ENCODE measurements around the gene ARFGEF3. TPM values are rescaled to one million over a fixed set of nuclear protein-coding genes. Genes with fewer than 3 reads are reported as not detected.

The ARFGEF3 gene
- total RNA-seq, 1 donor from 2014 or later = 1.9 TPM

DNA sequence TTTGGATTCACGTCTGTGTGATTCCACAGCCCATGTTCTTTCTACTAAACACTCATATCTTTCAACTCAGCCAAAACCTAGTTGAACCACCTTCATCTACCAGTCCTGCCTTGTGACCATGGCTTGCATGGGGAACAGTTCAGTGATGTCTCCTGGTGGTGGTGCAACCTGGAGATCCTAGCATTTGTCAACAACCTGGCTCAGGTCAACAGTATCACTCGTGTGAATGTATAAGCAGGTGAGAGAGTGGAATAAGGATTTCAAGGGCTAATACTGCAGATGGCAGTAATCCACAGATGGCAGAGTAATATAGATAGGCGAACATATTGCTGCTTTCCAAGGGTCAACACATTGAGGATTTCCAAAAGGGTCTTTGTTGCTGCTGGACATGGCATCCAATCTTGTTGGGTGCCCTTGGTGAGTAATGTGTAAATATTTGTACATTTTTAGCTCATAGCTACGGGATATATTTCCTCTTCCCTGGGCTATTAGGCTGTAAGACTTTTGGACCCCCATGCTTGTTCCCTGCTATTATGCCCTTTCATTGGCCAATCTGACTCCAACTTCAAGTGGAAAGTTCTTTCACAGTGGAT, 43.1 kb downstream of the ARFGEF3 start:
- no peaks in the 10 kb centered on the region for H3K4me1 Mint-ChIP-seq (ENCODE audit: low read depth, unreplicated experiment)
- Histone ChIP-seq H3K9me3 (ENCODE audit: insufficient read depth, low read depth, low read length) (no peaks in the 10 kb centered on the region), H3K79me2 (ENCODE audit: insufficient read depth, low read length) (no peaks in the 10 kb centered on the region), H3K27me3 (ENCODE audit: insufficient read depth, low read length) (no peaks in the 10 kb centered on the region), H3K9ac (ENCODE audit: low read length) (no peak overlapping the region), H2AFZ (ENCODE audit: low read depth, low read length) (no peak overlapping the region), H3K4me1 (ENCODE audit: insufficient read depth, low read length) (no peaks in the 10 kb centered on the region), H3K4me2 (ENCODE audit: low read length) (no peak overlapping the region), H3K36me3 (ENCODE audit: insufficient read depth, low read length) (no peaks in the 10 kb centered on the region), H3K27ac (ENCODE audit: low read depth, low read length) (no peak overlapping the region), H3K4me3 (ENCODE audit: insufficient read depth, low read depth, low read length) (no peak overlapping the region), H4K20me1 (ENCODE audit: insufficient read depth, low read length) (no peaks in the 10 kb centered on the region)
- H3K9me3 Mint-ChIP-seq (ENCODE audit: unreplicated experiment) = peaks cover 3% of the 10 kb centered on the region
- DNase-seq (ENCODE audit: low read depth) (no peak), FAIRE-seq (no peak)
- TF ChIP-seq, protein P1, sequence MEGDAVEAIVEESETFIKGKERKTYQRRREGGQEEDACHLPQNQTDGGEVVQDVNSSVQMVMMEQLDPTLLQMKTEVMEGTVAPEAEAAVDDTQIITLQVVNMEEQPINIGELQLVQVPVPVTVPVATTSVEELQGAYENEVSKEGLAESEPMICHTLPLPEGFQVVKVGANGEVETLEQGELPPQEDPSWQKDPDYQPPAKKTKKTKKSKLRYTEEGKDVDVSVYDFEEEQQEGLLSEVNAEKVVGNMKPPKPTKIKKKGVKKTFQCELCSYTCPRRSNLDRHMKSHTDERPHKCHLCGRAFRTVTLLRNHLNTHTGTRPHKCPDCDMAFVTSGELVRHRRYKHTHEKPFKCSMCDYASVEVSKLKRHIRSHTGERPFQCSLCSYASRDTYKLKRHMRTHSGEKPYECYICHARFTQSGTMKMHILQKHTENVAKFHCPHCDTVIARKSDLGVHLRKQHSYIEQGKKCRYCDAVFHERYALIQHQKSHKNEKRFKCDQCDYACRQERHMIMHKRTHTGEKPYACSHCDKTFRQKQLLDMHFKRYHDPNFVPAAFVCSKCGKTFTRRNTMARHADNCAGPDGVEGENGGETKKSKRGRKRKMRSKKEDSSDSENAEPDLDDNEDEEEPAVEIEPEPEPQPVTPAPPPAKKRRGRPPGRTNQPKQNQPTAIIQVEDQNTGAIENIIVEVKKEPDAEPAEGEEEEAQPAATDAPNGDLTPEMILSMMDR (IDR thresholded peaks at IDR 0.05; ENCODE audit: insufficient read depth, low read depth, low read length) = no peak
- TF ChIP-seq EZH2 (IDR thresholded peaks at IDR 0.05; ENCODE audit: insufficient read depth, low read length) = no peak
- H3K4me3 Mint-ChIP-seq (ENCODE audit: unreplicated experiment) = no peak overlapping the region
- H3K36me3 Mint-ChIP-seq (ENCODE audit: low read depth, unreplicated experiment) = peaks cover 2% of the 10 kb centered on the region
- no peaks in the 10 kb centered on the region for H3K27me3 Mint-ChIP-seq (ENCODE audit: low read depth, unreplicated experiment)
- no peak overlapping the region for H3K27ac Mint-ChIP-seq (ENCODE audit: unreplicated experiment)

- H3K9me3 ChIP-seq (ENCODE audit: insufficient read depth, low read depth, low read length) = no peaks in the 10 kb centered on the region
- no peak overlapping the region for H3K4me2 ChIP-seq (ENCODE audit: low read length)
- H3K4me1 ChIP-seq (ENCODE audit: insufficient read depth, low read length) = no peaks in the 10 kb centered on the region
- no peaks in the 10 kb centered on the region for H3K4me1 Mint-ChIP-seq (ENCODE audit: low read depth, unreplicated experiment)
- H3K36me3 Mint-ChIP-seq (ENCODE audit: low read depth, unreplicated experiment) = no peaks in the 10 kb centered on the region
- H3K9me3 Mint-ChIP-seq (ENCODE audit: unreplicated experiment) = peaks cover 3% of the 10 kb centered on the region
- no peaks in the 10 kb centered on the region for H3K27me3 ChIP-seq (ENCODE audit: insufficient read depth, low read length)
- H3K36me3 ChIP-seq (ENCODE audit: insufficient read depth, low read length) = no peaks in the 10 kb centered on the region
- H3K4me3 Mint-ChIP-seq (ENCODE audit: unreplicated experiment) = no peak overlapping the region
- H4K20me1 ChIP-seq (ENCODE audit: insufficient read depth, low read length) = no peaks in the 10 kb centered on the region
- H2AFZ ChIP-seq (ENCODE audit: low read depth, low read length) = no peak overlapping the region
- no peaks in the 10 kb centered on the region for H3K79me2 ChIP-seq (ENCODE audit: insufficient read depth, low read length)
- H3K27ac Mint-ChIP-seq (ENCODE audit: unreplicated experiment) = no peak overlapping the region
- DNase-seq (ENCODE audit: low read depth) = no peak
- no peak overlapping the region for H3K4me3 ChIP-seq (ENCODE audit: insufficient read depth, low read depth, low read length)
- no peak for TF ChIP-seq EZH2 (IDR thresholded peaks at IDR 0.05; ENCODE audit: insufficient read depth, low read length)
- TF ChIP-seq, protein P1 (IDR thresholded peaks at IDR 0.05; ENCODE audit: insufficient read depth, low read depth, low read length) = no peak
- H3K27me3 Mint-ChIP-seq (ENCODE audit: low read depth, unreplicated experiment) = no peaks in the 10 kb centered on the region
- H3K9ac ChIP-seq (ENCODE audit: low read length) = no peak overlapping the region
- H3K27ac ChIP-seq (ENCODE audit: low read depth, low read length) = no peak overlapping the region
- FAIRE-seq = no peak
Observed at GRCh38 chr6:138205437-138206094, 43.8 kb downstream of the ARFGEF3 start.

DNA sequence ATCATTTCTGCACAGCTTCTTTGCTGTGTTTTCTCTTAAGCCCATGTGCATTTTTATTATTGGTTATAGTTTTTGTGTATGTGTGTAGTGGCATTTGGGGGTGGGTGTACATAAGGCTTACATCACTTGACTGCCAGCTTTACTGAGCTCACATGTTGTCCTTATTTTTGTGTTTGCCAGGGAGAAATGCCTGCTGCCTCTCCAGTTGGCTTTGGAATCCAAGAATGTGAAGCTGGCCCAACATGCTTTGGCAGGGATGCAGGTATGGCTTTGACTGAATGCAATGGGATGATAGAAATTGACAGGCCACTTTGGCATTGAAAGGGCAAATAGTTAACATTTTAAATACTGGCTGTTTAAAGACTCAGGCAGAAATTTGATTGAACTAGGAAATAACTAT, 45.1 kb downstream of the ARFGEF3 start:
- Mint-ChIP-seq H3K4me3 (ENCODE audit: unreplicated experiment) (no peak overlapping the region), H3K36me3 (ENCODE audit: low read depth, unreplicated experiment) (no peaks in the 10 kb centered on the region), H3K9me3 (ENCODE audit: unreplicated experiment) (no peaks in the 10 kb centered on the region), H3K4me1 (ENCODE audit: low read depth, unreplicated experiment) (no peaks in the 10 kb centered on the region), H3K27me3 (ENCODE audit: low read depth, unreplicated experiment) (no peaks in the 10 kb centered on the region), H3K27ac (ENCODE audit: unreplicated experiment) (no peak overlapping the region)
- Histone ChIP-seq H3K79me2 (ENCODE audit: insufficient read depth, low read length) (no peaks in the 10 kb centered on the region), H2AFZ (ENCODE audit: low read depth, low read length) (no peak overlapping the region), H3K4me2 (ENCODE audit: low read length) (no peak overlapping the region), H3K9me3 (ENCODE audit: insufficient read depth, low read depth, low read length) (no peaks in the 10 kb centered on the region), H3K27me3 (ENCODE audit: insufficient read depth, low read length) (no peaks in the 10 kb centered on the region), H3K27ac (ENCODE audit: low read depth, low read length) (no peak overlapping the region), H3K9ac (ENCODE audit: low read length) (no peak overlapping the region), H3K4me1 (ENCODE audit: insufficient read depth, low read length) (no peaks in the 10 kb centered on the region), H4K20me1 (ENCODE audit: insufficient read depth, low read length) (no peaks in the 10 kb centered on the region), H3K4me3 (ENCODE audit: insufficient read depth, low read depth, low read length) (no peak overlapping the region), H3K36me3 (ENCODE audit: insufficient read depth, low read length) (no peaks in the 10 kb centered on the region)
- DNase-seq (ENCODE audit: low read depth) (no peak), FAIRE-seq (no peak)
- TF ChIP-seq EZH2 (IDR thresholded peaks at IDR 0.05; ENCODE audit: insufficient read depth, low read length) = no peak
- TF ChIP-seq, protein P1 (IDR thresholded peaks at IDR 0.05; ENCODE audit: insufficient read depth, low read depth, low read length) = no peak

Data from astrocyte (in vitro differentiated cells and primary cell).